Ectodermal cell (in vitro differentiated cells): Measurements from ENCODE around the gene COLQ.
"Not testable (repeated sequence)": the region's sequence is repeated elsewhere in the genome, so short reads cannot be mapped to it uniquely, and the experiment has no call there.

Experiments used
- H3K27ac ChIP-seq: 2 replicates; pipeline ENCODE4 v1.7.0; 2013; ENCODE audit warnings: mild to moderate bottlenecking, low read depth, low read length; ENCODE audit not compliant: insufficient read depth, poor library complexity, severe bottlenecking
- H3K27me3 ChIP-seq: 2 replicates; pipeline ENCODE4 v1.7.0; 2013; ENCODE audit warnings: mild to moderate bottlenecking, low read length; ENCODE audit not compliant: insufficient read depth, control insufficient read depth, poor library complexity, severe bottlenecking
- H3K36me3 ChIP-seq: one replicate; pipeline ENCODE4 v1.7.0; 2013; ENCODE audit warnings: low read length; ENCODE audit not compliant: control insufficient read depth, insufficient read depth
- H3K4me1 ChIP-seq: one replicate; pipeline ENCODE4 v1.7.0; 2013; ENCODE audit warnings: low read length; ENCODE audit not compliant: control insufficient read depth, insufficient read depth
- H3K4me3 ChIP-seq: 2 replicates; pipeline ENCODE4 v1.7.0; 2013; ENCODE audit warnings: low read depth, low read length, control low read depth; ENCODE audit not compliant: insufficient read depth
- H3K9me3 ChIP-seq: 2 replicates; pipeline ENCODE4 v1.7.0; 2013; ENCODE audit warnings: mild to moderate bottlenecking, low read length, moderate library complexity; ENCODE audit not compliant: control insufficient read depth
- WGBS, 2 experiments: methylation state at CpG; one replicate each; pipeline ENCODE4 v1.1.7; 2013; ENCODE audit warnings: missing lambda C conversion rate in 2 of 2; 5-methylcytosine and 5-hydroxymethylcytosine counted together

Gene COLQ

DNA sequence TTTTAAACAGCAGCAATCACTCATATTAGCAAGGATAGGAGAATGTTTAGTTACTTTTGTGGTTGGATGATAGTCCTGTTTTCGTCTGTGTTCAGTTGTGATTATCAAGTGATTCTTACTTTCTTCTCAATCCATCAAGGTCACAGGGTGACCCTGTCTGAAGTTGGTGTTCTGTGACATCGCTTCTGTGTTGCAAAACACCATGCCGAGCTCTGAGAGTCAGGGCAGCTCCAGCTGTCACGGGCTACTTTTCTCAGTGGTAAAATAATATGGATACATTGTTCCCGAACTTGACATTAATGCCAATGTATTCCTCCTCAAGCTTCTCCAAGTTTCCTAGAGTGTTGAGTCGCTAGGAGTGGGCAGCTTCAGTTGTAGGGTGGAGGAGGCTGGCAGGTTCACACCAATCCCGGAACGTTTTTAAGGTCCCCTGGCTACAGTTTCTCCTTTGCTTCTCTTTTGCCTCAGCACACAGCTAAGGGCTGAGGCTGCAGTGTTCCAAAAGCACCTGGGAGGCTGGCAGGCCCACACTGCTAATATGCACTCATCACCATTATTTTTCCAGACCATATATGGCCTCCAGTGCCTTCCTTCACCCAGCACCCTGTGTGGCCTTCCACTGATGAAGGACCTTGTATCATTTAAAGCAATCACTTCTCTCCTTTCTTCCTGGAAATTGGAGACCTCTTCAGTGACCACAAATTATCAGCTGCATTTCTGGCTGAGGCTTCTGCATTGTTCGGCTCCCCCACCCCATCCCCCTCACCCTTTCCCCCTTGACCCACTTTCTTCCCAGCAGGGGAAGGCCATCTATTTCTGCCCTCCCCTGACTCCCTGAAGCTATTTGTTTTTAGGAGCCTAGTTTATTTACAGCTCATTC is 25.8 kb downstream of the COLQ start:
- Histone ChIP-seq H3K4me1 (peaks cover 18% of the 10 kb centered on the region), H3K36me3 (no peaks in the 10 kb centered on the region), H3K4me3 (no peak overlapping the region), H3K27ac (no peak overlapping the region), H3K9me3 (no peaks in the 10 kb centered on the region), H3K27me3 (no peaks in the 10 kb centered on the region)
- WGBS, 2 experiments: 79 to 83% methylated on average over 9 of the region's 9 CpGs

DNA sequence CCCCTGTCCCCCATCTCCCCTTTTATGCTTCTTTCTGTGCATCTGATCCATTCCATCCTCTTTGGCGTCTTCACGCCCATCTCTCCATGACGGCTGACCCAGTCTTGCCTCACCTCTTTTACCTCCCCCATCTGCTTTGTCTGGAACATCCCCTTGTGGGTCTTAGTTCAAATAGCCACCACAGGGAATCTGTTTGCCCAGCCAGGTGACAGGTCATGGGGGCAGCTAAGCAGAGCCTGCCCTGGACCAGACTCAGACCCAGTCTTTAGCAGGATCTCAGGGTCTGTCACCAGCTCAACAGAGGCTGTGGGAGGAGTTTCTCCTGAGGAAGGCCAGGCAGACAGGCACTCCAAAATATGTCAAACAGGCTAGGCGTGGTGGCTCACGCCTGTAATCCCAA is 28.1 kb downstream of the COLQ start:
- 93 to 94% methylated on average over 5 of the region's 5 CpGs for WGBS, 2 experiments
- no peaks in the 10 kb centered on the region for H3K9me3 ChIP-seq

DNA sequence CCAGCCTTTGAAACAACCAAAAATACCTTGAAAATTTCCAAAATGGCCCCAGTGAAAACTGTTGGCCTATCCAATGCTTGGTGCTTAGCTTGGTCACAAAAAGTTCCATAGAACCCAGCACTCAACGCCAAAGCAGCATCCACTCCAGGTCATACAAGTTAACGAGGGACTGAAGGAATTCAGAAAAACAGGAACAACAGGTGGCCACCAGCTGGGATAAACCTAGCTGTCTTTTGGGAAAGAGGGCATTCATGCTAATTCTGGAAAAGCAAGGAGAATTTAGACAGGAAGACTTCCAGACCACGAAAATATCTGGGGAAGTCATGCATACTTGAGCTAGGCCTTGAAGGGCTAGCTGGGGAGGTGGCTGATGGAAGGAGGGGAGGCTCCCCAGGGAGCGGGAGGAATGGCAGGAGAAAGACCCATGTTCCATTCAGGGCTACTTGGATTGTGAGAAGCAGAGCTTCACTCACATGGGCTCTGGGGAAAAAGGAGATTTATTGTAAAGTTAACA is 28.6 kb downstream of the COLQ start:
- Histone ChIP-seq H3K27me3 (no peaks in the 10 kb centered on the region), H3K4me3 (no peak overlapping the region), H3K9me3 (no peaks in the 10 kb centered on the region), H3K36me3 (no peaks in the 10 kb centered on the region), H3K4me1 (peaks cover 8% of the 10 kb centered on the region), H3K27ac (no peak overlapping the region)
- WGBS, 2 experiments: 91 to 93% methylated on average over 4 of the region's 4 CpGs

More for the DNA sequence above, 28.1 kb downstream of the COLQ start:
- Histone ChIP-seq H3K4me3 (no peak overlapping the region), H3K27ac (no peak overlapping the region), H3K36me3 (no peaks in the 10 kb centered on the region), H3K27me3 (no peaks in the 10 kb centered on the region), H3K4me1 (peaks cover 13% of the 10 kb centered on the region)

GRCh38 chr3:15491143-15491542 is 30.4 kb downstream of the COLQ start:
- H3K4me3 ChIP-seq: no peak overlapping the region
- H3K27ac ChIP-seq: no peak overlapping the region
- no peaks in the 10 kb centered on the region for H3K27me3 ChIP-seq
- no peaks in the 10 kb centered on the region for H3K36me3 ChIP-seq
- WGBS, 2 experiments: 96% methylated on average over 8 of the region's 8 CpGs
- peaks cover 1% of the 10 kb centered on the region for H3K4me1 ChIP-seq
- H3K9me3 ChIP-seq: no peaks in the 10 kb centered on the region

GRCh38 chr3:15490158-15490557 is 31.3 kb downstream of the COLQ start:
- Histone ChIP-seq H3K4me1 (no peaks in the 10 kb centered on the region), H3K27me3 (no peaks in the 10 kb centered on the region), H3K36me3 (no peaks in the 10 kb centered on the region), H3K9me3 (no peaks in the 10 kb centered on the region), H3K4me3 (no peak overlapping the region), H3K27ac (no peak overlapping the region)
- 95 to 96% methylated on average over 2 of the region's 2 CpGs for WGBS, 2 experiments

GRCh38 chr3:15488002-15488401 is 33.5 kb downstream of the COLQ start:
- H3K27me3 ChIP-seq: no peaks in the 10 kb centered on the region
- H3K9me3 ChIP-seq: no peaks in the 10 kb centered on the region
- no peak overlapping the region for H3K4me3 ChIP-seq
- H3K4me1 ChIP-seq: no peaks in the 10 kb centered on the region
- WGBS, 2 experiments: 94 to 96% methylated on average over 9 of the region's 9 CpGs
- no peak overlapping the region for H3K27ac ChIP-seq
- H3K36me3 ChIP-seq: no peaks in the 10 kb centered on the region

- no peaks in the 10 kb centered on the region for H3K9me3 ChIP-seq
- 94 to 95% methylated on average over 4 of the region's 4 CpGs for WGBS, 2 experiments
- H3K27me3 ChIP-seq: no peaks in the 10 kb centered on the region
- H3K27ac ChIP-seq: no peak overlapping the region
- no peaks in the 10 kb centered on the region for H3K4me1 ChIP-seq
- no peak overlapping the region for H3K4me3 ChIP-seq
- no peaks in the 10 kb centered on the region for H3K36me3 ChIP-seq
Observed at GRCh38 chr3:15486979-15487378, 34.5 kb downstream of the COLQ start.

DNA sequence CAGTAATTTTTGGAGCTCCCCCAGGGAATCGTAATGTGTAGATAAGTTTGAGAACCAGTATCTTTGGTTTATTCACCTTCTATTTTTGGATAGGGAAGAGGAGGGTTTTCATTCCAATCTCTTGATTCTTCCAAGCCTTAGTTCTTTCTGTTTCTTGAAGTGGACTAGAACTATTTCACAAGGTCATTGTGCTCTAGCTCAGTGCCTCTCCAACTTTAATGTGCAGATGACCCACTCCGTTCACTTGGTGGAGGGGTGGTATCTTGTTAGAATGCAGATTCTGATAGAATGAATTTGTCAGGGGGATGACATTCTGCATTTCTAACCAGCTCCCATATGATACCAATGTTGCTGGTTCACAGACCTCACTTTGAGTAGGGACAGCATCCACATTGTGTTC is 35.5 kb downstream of the COLQ start:
- Histone ChIP-seq H3K27me3 (no peaks in the 10 kb centered on the region), H3K4me3 (no peak overlapping the region), H3K27ac (no peak overlapping the region), H3K36me3 (no peaks in the 10 kb centered on the region), H3K4me1 (no peaks in the 10 kb centered on the region), H3K9me3 (no peaks in the 10 kb centered on the region)
- 97 to 98% methylated on average over 2 of the region's 2 CpGs for WGBS, 2 experiments

DNA sequence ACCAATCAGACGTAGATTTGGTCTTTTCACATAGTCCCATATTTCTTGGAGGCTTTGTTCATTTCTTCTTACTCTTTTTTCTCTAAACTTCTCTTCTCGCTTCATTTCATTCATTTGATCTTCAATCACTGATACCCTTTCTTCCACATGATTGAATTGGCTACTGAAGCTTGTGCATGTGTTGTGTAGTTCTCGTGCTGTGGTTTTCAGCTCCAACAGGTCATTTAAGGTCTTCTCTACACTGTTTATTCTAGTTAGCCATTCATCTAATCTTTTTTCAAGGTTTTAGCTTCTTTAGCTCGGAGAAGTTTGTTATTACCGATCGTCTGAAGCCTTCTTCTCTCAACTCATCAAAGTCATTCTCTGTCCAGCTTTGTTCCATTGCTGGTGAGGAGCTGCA is 37.0 kb downstream of the COLQ start:
- H3K4me3 ChIP-seq, H3K9me3 ChIP-seq, H3K27ac ChIP-seq, H3K4me1 ChIP-seq, H3K27me3 ChIP-seq, H3K36me3 ChIP-seq: not testable (repeated sequence)
- WGBS, 2 experiments: 90 to 91% methylated on average over 6 of the region's 6 CpGs

DNA sequence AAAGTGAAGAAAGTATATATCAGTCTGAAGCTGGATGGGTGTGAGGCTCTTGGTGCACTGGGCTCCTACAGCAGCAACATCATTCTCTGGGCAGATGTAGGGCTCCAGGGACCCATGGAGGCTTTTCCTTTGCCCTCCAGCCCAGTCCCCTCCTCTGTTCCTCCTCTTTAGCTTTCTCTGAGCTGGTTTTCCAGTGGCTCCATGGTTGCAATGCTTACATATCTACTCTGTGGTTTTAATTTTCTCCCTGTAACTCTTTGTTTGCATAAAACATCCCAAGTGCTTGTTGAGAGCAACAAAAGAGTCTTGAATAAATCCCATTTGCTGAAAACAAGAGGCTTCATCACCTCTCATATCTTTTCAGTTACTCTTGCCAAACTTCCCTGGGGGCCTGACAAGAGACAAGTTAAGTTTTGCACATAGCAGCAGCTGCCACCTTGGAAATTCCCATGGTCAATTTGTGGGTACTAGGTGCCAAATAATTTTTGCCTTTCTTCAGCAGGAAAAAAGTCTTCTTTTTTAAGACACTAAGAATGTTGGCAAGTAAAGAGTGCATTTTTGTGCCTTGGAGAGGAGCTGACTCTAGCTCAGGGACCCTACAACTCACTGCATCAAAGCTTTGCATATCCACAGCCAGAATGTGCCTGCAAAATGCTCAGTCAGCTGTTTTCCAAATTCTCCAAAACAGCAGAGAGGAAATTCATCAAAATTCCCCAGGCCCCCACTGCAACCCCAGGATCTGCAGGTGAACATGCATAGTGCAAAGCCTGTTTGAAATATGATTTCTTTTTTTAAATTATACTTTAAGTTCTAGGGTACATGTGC is 41.9 kb downstream of the COLQ start:
- H3K36me3 ChIP-seq: no peaks in the 10 kb centered on the region
- H3K27me3 ChIP-seq: no peaks in the 10 kb centered on the region
- H3K9me3 ChIP-seq: no peaks in the 10 kb centered on the region
- H3K4me1 ChIP-seq: no peaks in the 10 kb centered on the region
- H3K4me3 ChIP-seq: no peak overlapping the region
- no peak overlapping the region for H3K27ac ChIP-seq
